ENCODE results near the gene UBA5.

The UBA5 gene

DNA sequence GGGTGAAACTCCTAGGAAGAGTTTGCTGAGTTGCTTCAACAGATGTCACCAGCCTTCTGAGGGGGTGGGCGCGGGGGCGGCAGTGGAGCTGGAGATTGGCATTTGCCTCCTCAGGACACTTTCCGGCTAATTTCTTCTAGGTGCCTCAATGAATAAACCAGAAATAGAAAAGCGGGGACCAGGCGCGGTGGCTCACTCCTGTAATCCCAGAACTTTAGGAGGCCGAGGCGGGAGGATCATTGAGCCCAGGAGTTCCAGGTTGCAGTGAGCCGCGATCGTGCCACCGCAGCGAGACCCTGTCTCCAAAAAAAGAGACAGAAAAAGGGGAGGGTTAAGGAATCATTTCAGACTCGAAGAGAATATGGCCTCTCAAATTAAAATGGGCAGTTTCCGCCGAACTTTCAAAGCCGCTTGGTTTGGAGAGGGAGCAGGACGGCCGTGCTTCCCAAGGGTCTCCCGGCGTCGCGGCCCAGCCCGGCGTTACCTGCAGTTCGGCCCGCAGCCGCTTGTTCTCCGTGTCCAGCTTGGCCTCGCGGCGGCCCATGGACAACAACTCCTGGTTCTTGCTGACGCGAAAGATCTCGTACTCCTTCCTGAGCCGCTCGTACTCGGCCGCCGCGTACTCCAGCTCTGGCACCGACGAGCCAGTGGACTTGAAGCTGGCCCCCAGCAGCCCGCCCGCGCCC is 61.5 kb downstream of the UBA5 start:
- DNase-seq (ENCODE audit: low read depth) = peak; percentile 16

GRCh38 chr3:132722165-132723023 is 62.3 kb downstream of the UBA5 start, which contains the start of gene NPHP3:
Gene NPHP3 (minus strand): TSS chr3:132722409. CDS start chr3:132722355, 54 bp downstream.
- DNase-seq (ENCODE audit: low read depth) = peak; percentile 64

DNA sequence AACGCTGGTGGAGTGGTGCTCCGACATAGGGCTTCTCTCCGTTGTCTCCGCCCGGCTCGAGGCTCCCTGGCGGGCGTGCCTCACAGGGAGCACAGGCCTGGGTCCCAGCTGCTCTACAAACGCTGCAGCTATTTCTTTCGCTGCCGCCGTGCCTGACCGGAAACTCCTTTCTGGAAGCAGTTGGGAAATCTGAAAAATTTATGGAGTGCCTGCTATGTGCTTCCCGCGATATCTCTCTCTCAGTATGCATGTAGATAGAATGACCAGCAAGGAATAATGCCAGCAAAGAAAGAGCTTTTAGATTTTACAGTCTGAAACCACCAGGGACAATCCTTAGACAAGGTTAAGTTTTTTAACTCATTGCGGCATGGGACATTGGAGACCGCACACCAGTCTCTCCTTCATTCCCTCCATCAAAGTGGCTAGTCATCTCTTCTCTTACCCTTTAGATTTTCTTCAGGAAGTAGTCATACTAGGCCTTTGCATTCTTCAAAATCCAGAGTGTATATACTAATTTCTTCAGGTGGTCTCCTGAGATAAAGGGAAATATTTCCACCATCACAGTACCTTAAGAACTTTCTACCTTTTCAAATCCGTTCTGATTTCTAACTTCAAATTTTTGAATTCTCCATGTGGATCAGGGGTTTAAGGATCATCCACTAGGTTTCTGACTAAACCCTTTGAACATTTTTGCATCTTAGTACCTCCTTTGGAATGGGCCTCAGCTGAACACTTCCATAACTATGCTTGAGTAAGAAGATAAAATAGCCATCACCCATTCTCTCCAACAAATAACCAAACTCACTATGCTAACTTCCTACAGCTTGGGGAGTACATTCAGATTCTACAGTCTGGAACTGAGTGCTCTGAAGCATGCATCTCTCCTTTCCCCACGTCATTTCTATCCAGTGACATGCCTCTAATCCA is 63.2 kb downstream of the UBA5 start:
- no peak for DNase-seq (ENCODE audit: low read depth)

DNA sequence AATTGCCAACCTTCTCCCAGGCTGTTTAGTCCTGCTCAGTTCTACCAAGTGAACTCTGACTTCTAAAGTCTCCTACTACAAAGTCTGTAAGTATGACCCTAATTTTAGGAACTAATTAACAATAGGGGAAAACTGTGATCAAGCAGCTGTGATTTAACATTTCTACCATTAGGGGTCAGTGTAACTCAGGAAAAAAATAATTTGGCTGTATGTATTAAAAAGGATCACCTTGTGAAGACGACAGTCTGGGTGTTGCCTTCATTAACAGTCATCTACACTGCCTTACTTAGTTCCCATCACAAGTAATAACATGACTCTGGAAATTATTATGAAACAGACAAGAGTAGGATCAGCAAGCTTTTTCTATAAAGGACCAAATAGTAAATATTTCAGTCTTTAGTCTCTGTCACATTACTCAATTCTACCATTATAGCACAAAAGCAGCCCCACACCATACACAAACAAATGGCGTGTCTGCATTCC is 66.3 kb downstream of the UBA5 start:
- DNase-seq (ENCODE audit: low read depth) = peak; percentile 11
